OCI-LY7 (cell line): Measurements from ENCODE around the gene GPR27. TPM values are rescaled to one million over a fixed set of nuclear protein-coding genes. Genes with fewer than 3 reads are reported as not detected.

Experiments
- Bru-seq: library from RNA; stranded (reverse); fragments of 400-500 nt; gene quantifications from one replicate; lab custom pipeline; 2021; lab: Mats Ljungman, UMichigan
- BruChase-seq, 2 experiments: library from RNA; stranded (reverse); fragments of 400-500 nt; gene quantifications; one replicate each; lab custom pipeline; 2021; lab: Mats Ljungman, UMichigan
- BruUV-seq: library from RNA; stranded (reverse); fragments of 400-500 nt; replicated peaks from 2 replicates; lab custom pipeline; 2021; lab: Mats Ljungman, UMichigan
- CTCF ChIA-PET: fragments of 300-600 bp; sonication (Branson Sonifier 250); formaldehyde crosslinking; loops from one replicate; lab custom pipeline; 2022; ENCODE audit warnings: antibody characterized with exemption; ENCODE audit not compliant: unreplicated experiment; lab: Charles Lee
- POLR2A ChIA-PET: fragments of 300-600 bp; sonication (Branson Sonifier 250); formaldehyde crosslinking; loops from one replicate; lab custom pipeline; 2022; ENCODE audit warnings: antibody characterized with exemption; lab: Charles Lee
- DNase-seq: peaks from one replicate; pipeline ENCODE4 v3.0.0-alpha.2; 2015; ENCODE audit warnings: low spot score
- H2AFZ ChIP-seq: fragments of 200-600 bp; sonication (generic), shearing (Covaris generic); 2 replicates; pipeline ENCODE4 v1.6.1; 2014; ENCODE audit warnings: mild to moderate bottlenecking, antibody characterized with exemption, low read length, moderate library complexity
- H3K27ac ChIP-seq: fragments of 200-600 bp; sonication (generic); 2 replicates; pipeline ENCODE4 v1.5.1; 2014; ENCODE audit warnings: mixed run types, low read depth, mild to moderate bottlenecking, moderate library complexity, low read length, inconsistent platforms; ENCODE audit not compliant: poor library complexity, severe bottlenecking
- H3K36me3 ChIP-seq: fragments of 200-600 bp; sonication (generic); 2 replicates; pipeline ENCODE4 v1.6.1; 2014; ENCODE audit warnings: mild to moderate bottlenecking, antibody characterized with exemption, low read length, moderate library complexity, mixed read lengths; ENCODE audit not compliant: insufficient read depth
- H3K4me1 ChIP-seq: fragments of 200-600 bp; sonication (generic); 2 replicates; pipeline ENCODE4 v1.5.1; 2014; ENCODE audit warnings: mild to moderate bottlenecking, low read length; ENCODE audit not compliant: insufficient read depth, poor library complexity, severe bottlenecking
- H3K4me2 ChIP-seq: fragments of 200-600 bp; sonication (generic); 2 replicates; pipeline ENCODE4 v1.6.1; 2014; ENCODE audit warnings: mild to moderate bottlenecking, low read length
- H3K4me3 ChIP-seq: fragments of 200-600 bp; sonication (generic); 2 replicates; pipeline ENCODE4 v1.5.1; 2014; ENCODE audit warnings: mild to moderate bottlenecking, low read depth, low read length; ENCODE audit not compliant: poor library complexity, severe bottlenecking
- H3K79me2 ChIP-seq: fragments of 200-600 bp; sonication (generic); 2 replicates; pipeline ENCODE4 v1.6.1; 2016; ENCODE audit warnings: low read depth, mild to moderate bottlenecking, low read length, moderate library complexity, mixed read lengths; ENCODE audit not compliant: insufficient read depth
- H3K9me2 ChIP-seq: fragments of 200-600 bp; sonication (generic); 2 replicates; pipeline ENCODE4 v1.6.1; 2016; ENCODE audit warnings: mild to moderate bottlenecking, low read length, mixed read lengths; ENCODE audit not compliant: insufficient read depth
- H3K9me3 ChIP-seq: fragments of 200-600 bp; sonication (generic); 2 replicates; pipeline ENCODE4 v1.6.1; 2014; ENCODE audit warnings: mild to moderate bottlenecking, mixed run types, low read length, mixed read lengths
- H4K20me1 ChIP-seq: fragments of 200-600 bp; sonication (generic); 2 replicates; pipeline ENCODE4 v1.6.1; 2014; ENCODE audit warnings: mild to moderate bottlenecking, antibody characterized with exemption, low read length, moderate library complexity, mixed read lengths; ENCODE audit not compliant: insufficient read depth
- EZH2phosphoT487 ChIP-seq: fragments of 200-600 bp; sonication (generic); IDR thresholded peaks from 2 replicates; pipeline ENCODE4 v1.6.1; 2018; ENCODE audit warnings: low read depth, borderline replicate concordance, mild to moderate bottlenecking, mixed run types, antibody characterized with exemption, low read length, moderate library complexity, mixed read lengths
- intact Hi-C: fragments of 100-400 bp; cut with micrococcal nuclease; formaldehyde crosslinking; loops from one replicate; pipeline ENCODE4 v1.10.0; 2022; ENCODE audit not compliant: unreplicated experiment
- long read RNA-seq: library from polyadenylated mRNA; stranded (forward); transcript quantifications from one replicate; pipeline ENCODE4 v2.0.0, GENCODE V29; 2022
- total RNA-seq, 2 experiments: library from RNA; depleted of rRNA in 1 of 2; stranded (reverse); fragments of >200 nt in 1 of 2; shearing (Covaris generic) in 1 of 2; gene quantifications; 2 replicates each; pipeline ENCODE4 v1.2.3, GENCODE V29; 2014 to 2022
- TF ChIP-seq, protein P1 (sequence below): fragments of 200-600 bp; sonication (generic); conservative IDR thresholded peaks from 2 replicates; pipeline ENCODE4 v1.5.1; 2014; ENCODE audit warnings: mild to moderate bottlenecking, antibody characterized with exemption, low read length, moderate library complexity, mixed read lengths

Gene GPR27, protein sequence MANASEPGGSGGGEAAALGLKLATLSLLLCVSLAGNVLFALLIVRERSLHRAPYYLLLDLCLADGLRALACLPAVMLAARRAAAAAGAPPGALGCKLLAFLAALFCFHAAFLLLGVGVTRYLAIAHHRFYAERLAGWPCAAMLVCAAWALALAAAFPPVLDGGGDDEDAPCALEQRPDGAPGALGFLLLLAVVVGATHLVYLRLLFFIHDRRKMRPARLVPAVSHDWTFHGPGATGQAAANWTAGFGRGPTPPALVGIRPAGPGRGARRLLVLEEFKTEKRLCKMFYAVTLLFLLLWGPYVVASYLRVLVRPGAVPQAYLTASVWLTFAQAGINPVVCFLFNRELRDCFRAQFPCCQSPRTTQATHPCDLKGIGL
- total RNA-seq (2014; rRNA removed; shearing (Covaris generic)) (not detected in 2 replicates), total RNA-seq (2022) (not detected in 2 replicates), Bru-seq, nascent RNA (not detected), BruChase-seq, experiment 1, labeled RNA remaining after a 6-hour chase (not detected), BruChase-seq, experiment 2, labeled RNA remaining after a 2-hour chase (not detected)
- long read RNA-seq, result 0 reads

DNA sequence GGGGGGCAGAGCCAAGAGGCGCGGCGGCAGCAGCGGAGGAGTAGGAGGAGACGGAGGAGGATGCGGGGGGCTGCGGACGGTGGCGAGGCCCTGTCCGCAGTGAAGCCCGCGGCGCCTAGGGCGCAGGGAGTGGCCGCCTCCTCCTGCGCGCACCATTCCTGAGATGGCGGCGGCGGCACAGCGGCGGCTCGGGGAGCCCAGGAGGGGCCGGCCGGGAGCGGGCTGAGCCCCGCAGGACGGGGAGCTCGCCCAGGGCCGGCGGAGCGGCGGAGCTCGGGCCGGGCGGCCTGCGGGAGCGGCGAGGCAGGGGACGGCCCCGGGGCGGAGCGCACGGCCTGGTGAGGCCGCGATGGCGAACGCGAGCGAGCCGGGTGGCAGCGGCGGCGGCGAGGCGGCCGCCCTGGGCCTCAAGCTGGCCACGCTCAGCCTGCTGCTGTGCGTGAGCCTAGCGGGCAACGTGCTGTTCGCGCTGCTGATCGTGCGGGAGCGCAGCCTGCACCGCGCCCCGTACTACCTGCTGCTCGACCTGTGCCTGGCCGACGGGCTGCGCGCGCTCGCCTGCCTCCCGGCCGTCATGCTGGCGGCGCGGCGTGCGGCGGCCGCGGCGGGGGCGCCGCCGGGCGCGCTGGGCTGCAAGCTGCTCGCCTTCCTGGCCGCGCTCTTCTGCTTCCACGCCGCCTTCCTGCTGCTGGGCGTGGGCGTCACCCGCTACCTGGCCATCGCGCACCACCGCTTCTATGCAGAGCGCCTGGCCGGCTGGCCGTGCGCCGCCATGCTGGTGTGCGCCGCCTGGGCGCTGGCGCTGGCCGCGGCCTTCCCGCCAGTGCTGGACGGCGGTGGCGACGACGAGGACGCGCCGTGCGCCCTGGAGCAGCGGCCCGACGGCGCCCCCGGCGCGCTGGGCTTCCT, at the start of gene GPR27:
Gene GPR27 (plus strand): TSS at position 155 of the 909 bp plus-strand sequence. CDS start 195 bp downstream, at position 350.
- no peak for TF ChIP-seq EZH2phosphoT487
- TF ChIP-seq, protein P1, sequence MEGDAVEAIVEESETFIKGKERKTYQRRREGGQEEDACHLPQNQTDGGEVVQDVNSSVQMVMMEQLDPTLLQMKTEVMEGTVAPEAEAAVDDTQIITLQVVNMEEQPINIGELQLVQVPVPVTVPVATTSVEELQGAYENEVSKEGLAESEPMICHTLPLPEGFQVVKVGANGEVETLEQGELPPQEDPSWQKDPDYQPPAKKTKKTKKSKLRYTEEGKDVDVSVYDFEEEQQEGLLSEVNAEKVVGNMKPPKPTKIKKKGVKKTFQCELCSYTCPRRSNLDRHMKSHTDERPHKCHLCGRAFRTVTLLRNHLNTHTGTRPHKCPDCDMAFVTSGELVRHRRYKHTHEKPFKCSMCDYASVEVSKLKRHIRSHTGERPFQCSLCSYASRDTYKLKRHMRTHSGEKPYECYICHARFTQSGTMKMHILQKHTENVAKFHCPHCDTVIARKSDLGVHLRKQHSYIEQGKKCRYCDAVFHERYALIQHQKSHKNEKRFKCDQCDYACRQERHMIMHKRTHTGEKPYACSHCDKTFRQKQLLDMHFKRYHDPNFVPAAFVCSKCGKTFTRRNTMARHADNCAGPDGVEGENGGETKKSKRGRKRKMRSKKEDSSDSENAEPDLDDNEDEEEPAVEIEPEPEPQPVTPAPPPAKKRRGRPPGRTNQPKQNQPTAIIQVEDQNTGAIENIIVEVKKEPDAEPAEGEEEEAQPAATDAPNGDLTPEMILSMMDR, result no peak
- no TSS peak for BruUV-seq
- intact Hi-C loops, result no loop called here
- Histone ChIP-seq H2AFZ (no peak within 1 kb of the TSS), H3K4me2 (no peak within 1 kb of the TSS), H3K36me3 (no peaks in the 10 kb centered on the region), H3K4me3 (no peak within 1 kb of the TSS), H3K9me2 (no peaks in the 10 kb centered on the region), H3K9me3 (no peaks in the 10 kb centered on the region), H3K4me1 (no peaks in the 10 kb centered on the region), H3K27ac (no peak within 1 kb of the TSS), H4K20me1 (no peaks in the 10 kb centered on the region), H3K79me2 (no peaks in the 10 kb centered on the region)
- ChIA-PET CTCF (no interaction called here), POLR2A (no interaction called here)
- DNase-seq, result no peak

DNA sequence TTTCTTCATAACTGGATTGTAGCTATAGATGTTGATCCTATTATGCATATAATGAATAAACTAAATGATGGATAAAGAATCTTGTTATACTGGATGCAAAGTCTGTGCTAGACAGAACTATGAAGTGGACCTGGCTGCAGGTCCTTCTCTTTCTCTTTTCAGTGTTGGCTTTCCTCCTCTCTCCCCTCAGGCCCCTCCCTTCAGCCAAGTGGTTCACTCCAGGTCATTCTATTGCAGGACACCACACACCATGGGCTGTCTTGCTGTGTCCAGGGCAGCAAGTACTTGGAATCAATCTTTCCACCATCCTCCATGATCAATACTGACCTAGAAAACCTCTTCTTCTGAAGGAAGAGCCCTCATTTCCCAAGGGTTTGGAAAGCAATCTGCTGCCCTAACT, 48.7 kb upstream of the GPR27 start:
- no peak for DNase-seq
- no peak overlapping the region for H3K4me3 ChIP-seq
- no peak overlapping the region for H2AFZ ChIP-seq
- CTCF ChIA-PET, result no interaction called here
- H4K20me1 ChIP-seq, result no peaks in the 10 kb centered on the region
- H3K79me2 ChIP-seq, result no peaks in the 10 kb centered on the region
- no peaks in the 10 kb centered on the region for H3K9me3 ChIP-seq
- TF ChIP-seq, protein P1, result no peak
- no peak for TF ChIP-seq EZH2phosphoT487
- H3K4me1 ChIP-seq, result no peaks in the 10 kb centered on the region
- no peaks in the 10 kb centered on the region for H3K9me2 ChIP-seq
- intact Hi-C loops, result no loop called here
- no TSS peak for BruUV-seq
- POLR2A ChIA-PET, result no interaction called here
- H3K4me2 ChIP-seq, result no peak overlapping the region
- H3K27ac ChIP-seq, result no peak overlapping the region
- H3K36me3 ChIP-seq, result no peaks in the 10 kb centered on the region
